Muscle of arm (tissue), 12 donors: Measurements from ENCODE around the gene MEIOC. TPM values are rescaled to one million over a fixed set of nuclear protein-coding genes. Genes with fewer than 3 reads are reported as not detected.

Experiments used
- DNase-seq: peaks from one replicate; pipeline ENCODE4 v3.0.0-alpha.2; 2013
- polyA plus RNA-seq, 12 donors: library from polyadenylated mRNA; unstranded; fragments of 120-200 nt; gene quantifications; one replicate each; pipeline ENCODE4 v1.2.1, GENCODE V29; 2013; ENCODE audit not compliant: insufficient read length in 12 of 12

The MEIOC gene
- polyA plus RNA-seq, 12 donors: 0.67 to 2.0 (median 1.3) TPM; not detected in 2

- DNase-seq: no peak
Measured at GRCh38 chr17:44707755-44708400, 51.6 kb downstream of the MEIOC start.

GRCh38 chr17:44708401-44709263, 52.4 kb downstream of the MEIOC start, which contains the start of gene DBF4B:
Gene DBF4B, plus strand, starts transcription at chr17:44708665. Its CDS starts 156 bp downstream, at chr17:44708821.
- peak; percentile 97 for DNase-seq

- no peak for DNase-seq
Measured at GRCh38 chr17:44719444-44719843, 63.2 kb downstream of the MEIOC start.

- no peak for DNase-seq
Measured at GRCh38 chr17:44722254-44722653, 66.0 kb downstream of the MEIOC start.

Other genes starting within 250 kb of the MEIOC start
- 10 to 100 TPM in 11 of 12 donors, not detected in 1; 24.6 to 49.4 (median 34.6) TPM for gene GPATCH8, start 153.1 kb upstream of the MEIOC start, polyA plus RNA-seq
- gene FZD2, start 99.0 kb upstream of the MEIOC start, polyA plus RNA-seq: 10 to 100 TPM in 11 of 12 donors, not detected in 1; 10.2 to 19.2 (median 14.8) TPM
- 10 to 100 TPM in 11 of 12 donors, not detected in 1; 29.0 to 41.6 (median 33.8) TPM for gene CCDC43, start 33.3 kb downstream of the MEIOC start, polyA plus RNA-seq
- 10 to 100 TPM in 4 of 12 donors, 1 to 10 TPM in 7, not detected in 1; 5.5 to 18.5 (median 7.1) TPM for gene DBF4B, start 52.2 kb downstream of the MEIOC start, polyA plus RNA-seq
- gene ADAM11, start 102.5 kb downstream of the MEIOC start, polyA plus RNA-seq: 1 to 10 TPM in 8 of 12 donors, under 1 TPM in 2, not detected in 2; 0.96 to 4.1 (median 1.8) TPM
- gene GJC1, start 173.8 kb downstream of the MEIOC start, polyA plus RNA-seq: 10 to 100 TPM in 11 of 12 donors, not detected in 1; 16.3 to 32.0 (median 21.9) TPM
- gene HIGD1B, start 191.4 kb downstream of the MEIOC start, polyA plus RNA-seq: 1 to 10 TPM in 10 of 12 donors, not detected in 2; 2.5 to 6.5 (median 4.0) TPM
- 100 to 1,000 TPM in 1 of 12 donors, 10 to 100 TPM in 10, not detected in 1; 59.8 to 132 (median 68.8) TPM for gene EFTUD2, start 243.0 kb downstream of the MEIOC start, polyA plus RNA-seq